Transverse colon (tissue), 4 donors: ENCODE data around the gene ABCB8. TPM values are rescaled to one million over a fixed set of nuclear protein-coding genes. Genes with fewer than 3 reads are reported as not detected.

ENCODE experiments used
- DNase-seq: peaks from one replicate; pipeline ENCODE4 v3.0.0-alpha.2; 2019
- H3K27ac ChIP-seq, 4 donors: fragments of 200-600 bp; sonication (generic); 2 replicates each; pipeline ENCODE4 v1.5.1; 2016 to 2018; ENCODE audit warnings: inconsistent platforms in 4 of 4
- H3K27me3 ChIP-seq: fragments of 200-600 bp; sonication (generic); 2 replicates; pipeline ENCODE4 v1.5.1; 2017; ENCODE audit warnings: inconsistent platforms
- H3K36me3 ChIP-seq, 4 donors: fragments of 200-600 bp; sonication (generic); 2 replicates each; pipeline ENCODE4 v1.5.1; 2017 to 2019; ENCODE audit warnings: inconsistent platforms in 4 of 4
- H3K4me1 ChIP-seq, 4 donors: fragments of 200-600 bp; sonication (generic); 2 replicates each; pipeline ENCODE4 v1.5.1; 2017 to 2020; ENCODE audit warnings: inconsistent platforms in 4 of 4
- H3K4me3 ChIP-seq, 4 donors: fragments of 200-600 bp; sonication (generic); 1 replicate in 1 of 4; 2 replicates in 3 of 4; pipeline versions ENCODE4 v1.5.1 to v1.6.1; 2017 to 2019; ENCODE audit warnings: inconsistent platforms in 4 of 4
- H3K9me3 ChIP-seq, 2 donors: fragments of 200-600 bp; sonication (generic); 2 replicates each; pipeline ENCODE4 v1.5.1; 2017 to 2019; ENCODE audit warnings: inconsistent platforms in 2 of 2
- CTCF ChIP-seq, 5 experiments: fragments of 200-600 bp in 3 of 5; fragments of 450-650 bp in 2 of 5; sonication (generic) in 3 of 5; IDR thresholded peaks; 1 replicate in 2 of 5; 2 replicates in 3 of 5; pipeline ENCODE4 v1.5.1; 2016 to 2017; ENCODE audit warnings: antibody characterized with exemption in 5 of 5, inconsistent platforms in 3 of 5, mild to moderate bottlenecking in 2 of 5, moderate library complexity in 1 of 5
- EP300 ChIP-seq: sonication (generic); formaldehyde crosslinking; IDR thresholded peaks from one replicate; pipeline ENCODE4 v1.6.1; 2017; ENCODE audit warnings: antibody characterized with exemption, low read depth
- POLR2A ChIP-seq: fragments of 450-650 bp; IDR thresholded peaks from one replicate; pipeline ENCODE4 v1.6.1; 2016; ENCODE audit warnings: antibody characterized with exemption, mild to moderate bottlenecking, moderate library complexity
- POLR2AphosphoS5 ChIP-seq, 3 donors: sonication (generic); formaldehyde crosslinking; IDR thresholded peaks; one replicate each; pipeline ENCODE4 v1.6.1; 2016; ENCODE audit warnings: antibody characterized with exemption in 3 of 3
- WGBS, 2 donors: methylation state at CpG; one replicate each; pipeline ENCODE4 v1.1.5; 2018; ENCODE audit warnings: low coverage in 1 of 2; 5-methylcytosine and 5-hydroxymethylcytosine counted together
- in situ Hi-C, 4 donors: fragments of 200-750 bp; cut with MboI; loops; one replicate each; pipeline versions ENCODE4 v1.15.0 to v1.15.1; 2017; ENCODE audit warnings: low sequenced_read_pairs in 3 of 4, low pct_ligation_motif_present in 1 of 4, low pct_unique_long_range_greater_than_20kb in 1 of 4
- intact Hi-C: fragments of 100-400 bp; cut with DNase I; formaldehyde crosslinking; loops from one replicate; pipeline ENCODE4 v1.15.1; 2023; ENCODE audit warnings: low total_unique reads
- total RNA-seq, 4 donors: library from RNA; depleted of rRNA; stranded (reverse); fragments of >200 nt; gene quantifications; one replicate each; pipeline ENCODE4 v1.1.0, GENCODE V29; 2016

ABCB8 gene
- total RNA-seq, 4 donors from 2014 or later = 33.3 to 76.4 (median 51.4) TPM

- no peak for TF ChIP-seq CTCF (IDR thresholded peaks at IDR 0.05)
- no peak for TF ChIP-seq EP300
- TF ChIP-seq POLR2AphosphoS5 (IDR thresholded peaks at IDR 0.05) = no peak
- no peak for TF ChIP-seq POLR2A
- Histone ChIP-seq H3K4me1 (no peaks in the 10 kb centered on the region), H3K27me3 (no peaks in the 10 kb centered on the region), H3K27ac (no peak overlapping the region), H3K9me3 (no peaks in the 10 kb centered on the region), H3K4me3 (no peak overlapping the region), H3K36me3 (peaks cover 0 to 75% (median 31%) of the 10 kb centered on the region in 4 donors)
- intact Hi-C loops = loop anchor here (5.0 kb wide), 1 partner anchor 1544 kb away; no protein-coding TSS in a partner anchor
- in situ Hi-C loops = no loop called here
- no peak for DNase-seq
- 95% methylated on average over 39 of the region's 39 CpGs; no CpG with 5 or more reads in 1 of the 2 donors for WGBS, 2 donors
These were observed 43.0 kb downstream of the ABCB8 start for GRCh38 chr7:151071032-151071866.

- in situ Hi-C loops = no loop called here
- WGBS, 2 donors = 91% methylated on average over 17 of the region's 17 CpGs; no CpG with 5 or more reads in 1 of the 2 donors
- Histone ChIP-seq H3K9me3 (no peaks in the 10 kb centered on the region), H3K36me3 (peaks cover 0 to 52% (median 24%) of the 10 kb centered on the region in 4 donors), H3K27me3 (no peaks in the 10 kb centered on the region), H3K27ac (no peak overlapping the region), H3K4me3 (no peak overlapping the region), H3K4me1 (peaks cover 0 to 17% (median 5%) of the 10 kb centered on the region in 4 donors)
- DNase-seq = no peak
- intact Hi-C loops = loop anchor here (5.0 kb wide), 1 partner anchor 1547 kb away; no protein-coding TSS in a partner anchor
- TF ChIP-seq POLR2A (no peak), POLR2AphosphoS5 (IDR thresholded peaks at IDR 0.05) (no peak), EP300 (no peak), CTCF (IDR thresholded peaks at IDR 0.05) (no peak)
These were observed 45.7 kb downstream of the ABCB8 start for GRCh38 chr7:151073990-151074389.

- in situ Hi-C loops (no loop called here), intact Hi-C loops (loop anchor here (5.0 kb wide), 1 partner anchor 1548 kb away; no protein-coding TSS in a partner anchor)
- Histone ChIP-seq H3K27ac (no peak overlapping the region), H3K4me3 (no peak overlapping the region), H3K4me1 (peaks cover 8 to 27% (median 15%) of the 10 kb centered on the region in 4 donors), H3K9me3 (no peaks in the 10 kb centered on the region), H3K36me3 (peaks cover 0 to 42% (median 20%) of the 10 kb centered on the region in 4 donors), H3K27me3 (no peaks in the 10 kb centered on the region)
- DNase-seq = no peak
- TF ChIP-seq POLR2A = no peak
- TF ChIP-seq CTCF (IDR thresholded peaks at IDR 0.05) = no peak
- TF ChIP-seq EP300 = no peak
- no peak for TF ChIP-seq POLR2AphosphoS5 (IDR thresholded peaks at IDR 0.05)
- 90% methylated on average over 25 of the region's 26 CpGs; no CpG with 5 or more reads in 1 of the 2 donors for WGBS, 2 donors
These were observed 46.8 kb downstream of the ABCB8 start for GRCh38 chr7:151074817-151075661.

- Histone ChIP-seq H3K27me3 (no peaks in the 10 kb centered on the region), H3K36me3 (peaks cover 0 to 37% (median 17%) of the 10 kb centered on the region in 4 donors), H3K4me3 (no peak overlapping the region), H3K4me1 (peaks cover 9 to 27% (median 15%) of the 10 kb centered on the region in 4 donors), H3K9me3 (no peaks in the 10 kb centered on the region), H3K27ac (no peak overlapping the region)
- TF ChIP-seq POLR2AphosphoS5 (IDR thresholded peaks at IDR 0.05) (no peak), CTCF (IDR thresholded peaks at IDR 0.05) (no peak), POLR2A (no peak), EP300 (no peak)
- in situ Hi-C loops (no loop called here), intact Hi-C loops (no loop called here)
- DNase-seq = no peak
- 82% methylated on average over 7 of the region's 7 CpGs; no CpG with 5 or more reads in 1 of the 2 donors for WGBS, 2 donors
These were observed 47.4 kb downstream of the ABCB8 start for GRCh38 chr7:151075662-151075971.
